Stimulated activated CD8-positive, alpha-beta memory T cell treated with anti-CD3 and anti-CD28 coated beads, Interleukin-12 subunit alpha, Interleukin-12 subunit beta, amount 100 ng/mL, for 1 hour (primary cell): ENCODE data around the gene FOXE1.

ENCODE experiments used
- DNase-seq: peaks from one replicate; pipeline ENCODE4 v3.0.0-alpha.2; 2020; ENCODE audit warnings: low read depth

FOXE1 gene

GRCh38 chr9:97866848-97867247 lies 13.8 kb downstream of the FOXE1 start:
- no peak for DNase-seq

GRCh38 chr9:97868859-97869258 lies 15.8 kb downstream of the FOXE1 start:
- no peak for DNase-seq

DNA sequence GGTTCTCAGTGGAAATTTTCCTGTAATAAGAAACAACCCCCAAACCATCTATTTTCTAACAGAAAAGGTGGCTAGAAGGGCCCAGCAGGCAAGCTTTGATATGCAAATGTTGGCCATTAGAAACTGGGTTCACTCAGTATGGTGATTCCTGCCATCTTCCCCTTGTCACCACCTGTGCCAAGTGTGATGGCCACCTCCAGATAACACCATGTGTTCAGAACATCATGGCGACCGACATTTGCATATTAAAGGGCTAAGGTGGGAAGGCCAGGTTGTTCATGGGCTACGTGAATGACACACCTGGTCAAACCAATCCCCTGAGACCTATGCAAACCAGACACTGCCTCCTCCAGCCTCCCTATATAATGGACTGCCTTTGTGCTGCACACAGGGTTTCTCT lies 20.4 kb downstream of the FOXE1 start:
- DNase-seq: no peak

DNA sequence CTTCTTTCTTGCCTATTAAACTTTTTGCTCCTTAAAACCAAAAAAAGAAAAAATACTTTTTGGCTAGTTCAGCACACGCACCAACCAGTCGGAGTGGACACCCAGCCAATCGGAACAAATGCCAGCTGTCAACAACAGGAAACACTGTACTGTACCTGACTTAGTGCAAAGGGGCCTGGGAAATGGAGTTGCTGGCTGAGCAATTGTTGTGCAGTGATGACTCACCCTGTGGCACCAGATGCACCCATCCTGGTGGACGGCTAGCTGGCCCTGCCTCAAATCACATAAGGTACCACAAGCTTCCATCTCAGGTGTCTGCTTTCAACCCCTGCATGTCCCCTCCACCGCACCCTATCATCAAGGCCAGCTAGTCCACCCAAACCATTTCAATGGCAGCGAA lies 20.9 kb downstream of the FOXE1 start:
- no peak for DNase-seq

- no peak for DNase-seq
Measured at GRCh38 chr9:97874624-97875023, 21.6 kb downstream of the FOXE1 start.

GRCh38 chr9:97875111-97875510 lies 22.1 kb downstream of the FOXE1 start:
- DNase-seq: no peak

DNA sequence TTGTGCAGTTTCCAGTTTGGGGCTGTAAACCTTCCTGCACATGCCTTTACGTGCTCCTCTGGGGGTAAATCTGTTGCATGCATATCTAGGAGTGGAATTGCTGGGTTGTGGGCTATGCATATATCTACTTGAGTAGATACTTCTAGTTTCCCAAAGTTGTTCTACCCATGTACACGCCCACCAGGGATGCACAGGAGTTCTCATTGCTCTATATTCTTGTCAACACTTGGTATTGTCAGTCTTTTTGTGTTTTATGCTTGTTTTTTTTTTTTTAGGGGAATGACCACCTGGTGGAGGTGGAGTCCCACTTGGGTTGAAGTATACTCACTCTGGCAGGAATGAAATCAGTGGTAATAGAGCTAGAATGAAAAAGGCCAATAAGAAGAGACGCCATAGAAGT lies 23.0 kb downstream of the FOXE1 start:
- DNase-seq: no peak

DNA sequence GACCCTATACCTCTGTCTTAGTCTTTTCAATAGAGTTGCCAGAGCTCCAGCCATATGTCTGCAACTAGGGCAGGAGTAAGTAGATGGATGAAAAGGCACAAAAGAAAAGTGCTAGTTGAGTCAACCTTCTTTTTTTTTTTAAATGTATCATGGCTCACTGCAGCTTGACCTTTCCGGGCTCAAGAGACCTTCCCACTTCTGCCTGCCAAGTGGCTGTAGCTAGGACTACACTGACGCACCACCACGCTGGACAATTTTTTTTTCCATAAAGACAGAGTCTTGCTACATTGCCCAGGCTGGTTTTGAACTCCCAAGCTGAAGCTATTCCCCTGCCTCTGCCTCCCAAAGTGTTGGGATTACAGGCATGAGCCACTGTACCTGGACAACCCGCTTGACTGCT lies 27.3 kb downstream of the FOXE1 start:
- DNase-seq: no peak

- DNase-seq: peak; percentile 53
Measured at GRCh38 chr9:97889941-97890887, 37.2 kb downstream of the FOXE1 start.

DNA sequence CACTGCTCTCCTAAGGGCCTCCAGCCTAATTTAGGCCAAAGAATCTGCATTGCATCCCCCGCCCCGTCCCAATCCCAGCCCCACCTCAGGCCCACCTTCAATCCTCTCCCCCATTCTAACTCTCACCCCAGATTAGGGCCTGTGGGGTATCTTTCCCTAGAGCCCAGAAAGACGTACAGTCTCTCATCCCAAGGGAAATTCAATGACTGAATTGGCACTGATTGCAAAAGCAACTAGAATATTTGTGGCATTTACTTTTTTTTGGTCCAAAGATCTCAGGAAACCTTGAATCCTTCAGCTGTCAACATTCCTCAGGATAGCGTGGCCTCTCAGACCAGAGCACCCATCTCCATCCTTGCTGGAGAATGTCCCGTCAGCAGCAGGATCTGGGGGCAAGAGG lies 38.7 kb downstream of the FOXE1 start:
- DNase-seq: no peak

DNA sequence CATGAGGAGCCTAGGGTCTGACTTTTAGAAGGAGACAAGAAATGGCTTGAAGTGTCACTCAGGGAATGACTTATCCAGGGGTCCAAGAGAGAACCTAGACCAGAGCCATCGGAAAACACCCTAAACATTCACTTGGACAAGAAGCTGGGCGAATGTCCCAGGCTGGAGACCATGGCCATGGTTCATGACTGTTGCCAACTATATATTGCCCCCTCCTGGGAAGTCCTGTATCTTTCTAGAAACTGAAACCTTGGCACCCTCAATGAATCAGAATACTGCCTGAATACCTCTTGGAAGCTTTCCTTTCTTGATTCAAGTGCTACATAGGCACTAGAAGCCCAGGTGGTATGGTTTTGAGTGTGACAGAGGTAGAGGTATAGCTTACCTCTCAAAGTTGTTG lies 39.4 kb downstream of the FOXE1 start:
- no peak for DNase-seq

DNA sequence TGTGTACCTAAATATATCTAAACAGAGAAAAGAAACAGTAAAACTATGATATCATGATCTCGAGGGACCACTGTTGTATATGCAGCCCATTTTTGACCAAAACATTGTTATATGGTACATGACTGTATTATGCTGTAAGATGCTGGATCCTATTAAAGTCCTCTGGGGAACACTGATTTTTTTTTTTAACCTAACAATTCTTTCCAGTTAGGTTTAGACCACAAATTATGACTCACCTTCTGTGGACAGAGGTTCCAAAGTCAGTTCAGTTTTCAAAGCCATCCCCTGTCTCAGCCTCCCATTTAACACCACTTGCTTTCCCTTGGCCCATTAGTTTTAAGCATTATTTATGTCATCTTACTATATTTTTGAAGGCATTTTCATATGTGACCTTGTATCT lies 42.2 kb downstream of the FOXE1 start:
- no peak for DNase-seq

GRCh38 chr9:97895695-97896332 lies 42.8 kb downstream of the FOXE1 start:
- no peak for DNase-seq

DNA sequence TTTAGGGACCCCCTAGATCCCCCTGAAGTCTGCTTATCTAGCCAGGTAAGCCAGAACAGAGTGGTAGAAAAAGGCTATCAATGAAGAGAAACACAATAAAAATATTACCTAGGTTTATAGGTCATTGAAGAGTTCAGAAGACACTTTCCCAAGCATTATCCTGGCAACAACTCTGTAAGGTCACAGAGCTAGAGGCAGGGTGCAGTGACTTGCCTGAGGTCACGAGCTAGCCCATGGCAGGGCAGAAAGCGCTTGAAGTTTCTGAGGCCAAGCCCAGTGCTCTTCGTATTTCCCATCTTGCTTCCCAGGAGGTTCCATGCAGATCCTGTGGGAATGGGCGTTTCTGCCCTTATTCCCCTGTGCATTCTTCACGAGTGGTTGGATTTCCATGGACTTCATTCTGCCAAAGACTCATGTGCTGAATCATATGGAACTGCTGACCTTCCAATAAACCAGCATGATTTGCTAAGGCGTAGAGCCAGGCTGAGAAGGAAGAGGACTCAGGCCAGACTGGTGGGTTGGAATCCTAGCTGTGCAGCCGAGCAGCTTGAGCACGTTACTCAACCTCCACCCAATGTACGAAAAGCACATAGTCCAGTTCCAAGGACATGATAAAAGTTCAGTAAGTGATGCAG lies 47.2 kb downstream of the FOXE1 start:
- no peak for DNase-seq

DNA sequence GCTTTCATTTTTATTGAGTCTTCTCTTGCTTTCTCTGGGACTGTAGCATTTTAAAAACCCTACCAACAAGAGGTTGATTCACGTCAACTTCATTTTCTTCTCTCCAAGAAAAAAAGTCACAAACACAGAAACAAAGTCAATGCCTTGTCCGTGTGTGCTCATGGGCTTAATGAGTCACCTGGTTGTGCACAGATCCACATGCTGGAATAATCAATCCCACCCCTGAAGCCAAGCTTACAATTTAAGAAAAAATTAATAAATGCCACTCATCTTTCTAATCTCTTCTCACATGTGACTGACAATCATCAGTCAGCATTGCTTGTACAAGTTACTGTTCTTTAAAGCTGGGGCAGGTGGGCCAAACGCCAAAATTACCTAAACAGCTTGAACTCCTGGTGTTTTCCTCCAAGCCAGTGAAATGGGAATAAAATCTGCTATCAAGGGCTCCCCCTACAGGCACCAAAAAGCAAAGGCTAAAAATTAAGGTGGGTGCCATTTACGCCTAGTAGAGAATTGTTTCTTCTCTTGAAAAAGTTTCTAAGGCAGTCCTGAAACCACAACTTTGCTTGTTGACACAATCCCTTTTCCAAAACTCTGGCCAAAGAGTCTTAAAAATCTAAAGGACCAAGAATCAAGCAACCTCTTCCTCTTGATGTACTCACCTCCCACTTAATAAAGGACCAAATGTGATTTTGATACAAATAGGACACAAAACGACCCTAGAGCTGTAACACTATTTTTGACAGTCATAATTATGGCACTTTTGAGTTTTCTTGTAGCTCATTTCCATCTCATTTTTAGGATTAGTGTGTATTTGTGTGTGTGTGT lies 47.9 kb downstream of the FOXE1 start:
- no peak for DNase-seq

GRCh38 chr9:97903177-97903576 lies 50.2 kb downstream of the FOXE1 start:
- DNase-seq: no peak

- DNase-seq: no peak
Measured at GRCh38 chr9:97904725-97905124, 51.7 kb downstream of the FOXE1 start.

- no peak for DNase-seq
Measured at GRCh38 chr9:97905228-97905627, 52.2 kb downstream of the FOXE1 start.
